DOHH2 (cell line): ENCODE results near the gene MACROD2.

Experiments
- H3F3A ChIP-seq: fragments of 200-600 bp; sonication (generic), shearing (Covaris generic); 2 replicates; pipeline ENCODE4 v1.6.0; 2016; ENCODE audit warnings: antibody characterized with exemption, mild to moderate bottlenecking; ENCODE audit not compliant: control insufficient read depth, insufficient read depth
- H3K27ac ChIP-seq: fragments of 200-600 bp; sonication (generic); 2 replicates; pipeline ENCODE4 v1.5.1; 2014; ENCODE audit warnings: low read depth, mild to moderate bottlenecking, low read length, moderate library complexity
- H3K27me3 ChIP-seq: fragments of 200-600 bp; sonication (generic); 2 replicates; pipeline ENCODE4 v1.6.1; 2014; ENCODE audit warnings: mild to moderate bottlenecking, low read length, mixed read lengths; ENCODE audit not compliant: control insufficient read depth
- H3K36me3 ChIP-seq: fragments of 200-600 bp; sonication (generic); 2 replicates; pipeline ENCODE4 v1.6.1; 2014; ENCODE audit warnings: mild to moderate bottlenecking, low read length, moderate library complexity, mixed read lengths; ENCODE audit not compliant: control insufficient read depth
- H3K4me1 ChIP-seq: fragments of 200-600 bp; sonication (generic); 2 replicates; pipeline ENCODE4 v1.6.1; 2014; ENCODE audit warnings: mild to moderate bottlenecking, low read length, mixed read lengths; ENCODE audit not compliant: control insufficient read depth
- H3K4me2 ChIP-seq: fragments of 200-600 bp; sonication (generic); 2 replicates; pipeline ENCODE4 v1.6.0; 2014; ENCODE audit warnings: mild to moderate bottlenecking, low read length, moderate library complexity
- H3K4me3 ChIP-seq: fragments of 200-600 bp; sonication (generic); 2 replicates; pipeline ENCODE4 v1.5.1; 2014; ENCODE audit warnings: mild to moderate bottlenecking, low read length, mixed read lengths
- H3K79me2 ChIP-seq: fragments of 200-600 bp; sonication (generic); 2 replicates; pipeline ENCODE4 v1.6.1; 2014; ENCODE audit warnings: mild to moderate bottlenecking, low read length, mixed read lengths; ENCODE audit not compliant: control insufficient read depth
- H3K9me2 ChIP-seq: fragments of 200-600 bp; sonication (generic); replicated peaks from 2 replicates; pipeline ENCODE4 v1.6.1; 2014; ENCODE audit warnings: mild to moderate bottlenecking, low read length, mixed read lengths; ENCODE audit not compliant: control insufficient read depth
- H3K9me3 ChIP-seq: fragments of 200-600 bp; sonication (generic); 2 replicates; pipeline ENCODE4 v1.6.1; 2014; ENCODE audit warnings: antibody characterized with exemption, low read length, mixed read lengths; ENCODE audit not compliant: control insufficient read depth, insufficient read depth
- H4K20me1 ChIP-seq: fragments of 200-600 bp; sonication (generic); 2 replicates; pipeline ENCODE4 v1.6.0; 2014; ENCODE audit warnings: low read depth, mild to moderate bottlenecking, antibody characterized with exemption, low read length, moderate library complexity; ENCODE audit not compliant: control insufficient read depth, insufficient read depth
- EZH2phosphoT487 ChIP-seq: fragments of 200-600 bp; sonication (generic); IDR thresholded peaks from 2 replicates; pipeline ENCODE4 v1.6.1; 2017; ENCODE audit warnings: borderline replicate concordance, mild to moderate bottlenecking, antibody characterized with exemption, low read length, moderate library complexity, mixed read lengths
- TF ChIP-seq, protein P1 (sequence below): fragments of 200-600 bp; sonication (generic); IDR thresholded peaks from one replicate; pipeline ENCODE4 v1.5.1; 2014; ENCODE audit warnings: antibody characterized with exemption, mild to moderate bottlenecking, low read depth, low read length; ENCODE audit not compliant: poor library complexity, severe bottlenecking

The MACROD2 gene

DNA sequence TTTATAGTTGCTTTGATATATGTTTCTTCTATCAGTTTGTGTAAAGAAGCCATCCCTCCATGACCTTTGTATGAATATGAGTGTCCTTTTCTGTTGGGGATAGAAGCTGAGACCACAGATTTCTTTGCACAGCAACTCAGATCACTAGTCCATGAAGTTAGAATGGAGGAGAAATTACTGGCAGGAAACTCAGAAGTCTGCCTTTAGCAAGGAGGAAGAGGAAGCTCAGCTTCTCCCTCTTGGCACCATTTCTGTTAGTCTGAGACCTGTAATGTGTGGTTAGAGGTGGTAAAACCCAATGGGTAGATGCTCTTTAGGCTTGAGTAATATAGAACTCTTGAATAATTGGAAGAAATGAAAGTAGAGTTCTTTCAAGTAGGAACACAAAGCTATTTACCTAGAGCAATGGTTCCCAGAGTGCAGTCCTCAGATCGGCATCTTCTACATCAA is 1337.4 kb downstream of the MACROD2 start:
- no peaks in the 10 kb centered on the region for H3F3A ChIP-seq
- TF ChIP-seq, protein P1, sequence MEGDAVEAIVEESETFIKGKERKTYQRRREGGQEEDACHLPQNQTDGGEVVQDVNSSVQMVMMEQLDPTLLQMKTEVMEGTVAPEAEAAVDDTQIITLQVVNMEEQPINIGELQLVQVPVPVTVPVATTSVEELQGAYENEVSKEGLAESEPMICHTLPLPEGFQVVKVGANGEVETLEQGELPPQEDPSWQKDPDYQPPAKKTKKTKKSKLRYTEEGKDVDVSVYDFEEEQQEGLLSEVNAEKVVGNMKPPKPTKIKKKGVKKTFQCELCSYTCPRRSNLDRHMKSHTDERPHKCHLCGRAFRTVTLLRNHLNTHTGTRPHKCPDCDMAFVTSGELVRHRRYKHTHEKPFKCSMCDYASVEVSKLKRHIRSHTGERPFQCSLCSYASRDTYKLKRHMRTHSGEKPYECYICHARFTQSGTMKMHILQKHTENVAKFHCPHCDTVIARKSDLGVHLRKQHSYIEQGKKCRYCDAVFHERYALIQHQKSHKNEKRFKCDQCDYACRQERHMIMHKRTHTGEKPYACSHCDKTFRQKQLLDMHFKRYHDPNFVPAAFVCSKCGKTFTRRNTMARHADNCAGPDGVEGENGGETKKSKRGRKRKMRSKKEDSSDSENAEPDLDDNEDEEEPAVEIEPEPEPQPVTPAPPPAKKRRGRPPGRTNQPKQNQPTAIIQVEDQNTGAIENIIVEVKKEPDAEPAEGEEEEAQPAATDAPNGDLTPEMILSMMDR = no peak
- no peak for TF ChIP-seq EZH2phosphoT487

GRCh38 chr20:15333170-15333569 is 1337.9 kb downstream of the MACROD2 start:
- H3F3A ChIP-seq = no peaks in the 10 kb centered on the region
- no peaks in the 10 kb centered on the region for H3K36me3 ChIP-seq
- H3K4me2 ChIP-seq = peak overlapping the region; percentile 31
- H3K4me3 ChIP-seq = no peak overlapping the region
- no peaks in the 10 kb centered on the region for H3K79me2 ChIP-seq
- no peak for TF ChIP-seq EZH2phosphoT487
- TF ChIP-seq, protein P1 = no peak
- peaks cover 9% of the 10 kb centered on the region for H3K4me1 ChIP-seq
- no peaks in the 10 kb centered on the region for H3K9me2 ChIP-seq
- no peaks in the 10 kb centered on the region for H3K27me3 ChIP-seq
- no peak overlapping the region for H3K27ac ChIP-seq
- H4K20me1 ChIP-seq = no peaks in the 10 kb centered on the region
- H3K9me3 ChIP-seq = no peaks in the 10 kb centered on the region

More for the DNA sequence above, 1337.4 kb downstream of the MACROD2 start:
- Histone ChIP-seq H3K4me1 (peaks cover 9% of the 10 kb centered on the region), H3K4me3 (no peak overlapping the region), H3K36me3 (no peaks in the 10 kb centered on the region), H3K79me2 (no peaks in the 10 kb centered on the region), H3K9me3 (no peaks in the 10 kb centered on the region), H3K27ac (no peak overlapping the region), H3K9me2 (no peaks in the 10 kb centered on the region), H3K27me3 (no peaks in the 10 kb centered on the region), H4K20me1 (no peaks in the 10 kb centered on the region), H3K4me2 (peak overlapping the region; percentile 31)

DNA sequence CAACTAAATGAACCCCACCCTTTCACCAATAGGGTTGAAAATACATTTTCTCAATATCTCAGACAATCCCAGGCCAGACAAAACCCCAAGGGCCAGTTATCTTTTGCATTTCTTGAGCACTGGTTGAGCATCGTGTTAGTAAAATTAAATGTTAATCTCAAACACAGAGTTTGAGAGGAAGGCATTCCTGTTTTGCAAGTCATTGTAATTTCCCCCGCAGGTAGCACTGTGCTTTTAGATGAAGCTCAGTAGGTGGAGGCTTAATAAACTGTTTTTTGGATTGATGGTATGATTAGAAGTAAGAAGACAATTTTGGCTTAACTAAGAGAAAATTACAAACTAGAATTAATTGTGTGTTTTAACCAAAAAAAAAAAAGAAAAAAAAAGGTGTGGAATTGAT is 1340.7 kb downstream of the MACROD2 start:
- H3K4me1 ChIP-seq = peaks cover 9% of the 10 kb centered on the region
- H3K27ac ChIP-seq = no peak overlapping the region
- no peaks in the 10 kb centered on the region for H3K9me3 ChIP-seq
- H3K27me3 ChIP-seq = no peaks in the 10 kb centered on the region
- H3K79me2 ChIP-seq = no peaks in the 10 kb centered on the region
- no peaks in the 10 kb centered on the region for H3K36me3 ChIP-seq
- TF ChIP-seq, protein P1 = no peak
- TF ChIP-seq EZH2phosphoT487 = no peak
- no peak overlapping the region for H3K4me2 ChIP-seq
- H3K9me2 ChIP-seq = no peaks in the 10 kb centered on the region
- H4K20me1 ChIP-seq = no peaks in the 10 kb centered on the region
- no peaks in the 10 kb centered on the region for H3F3A ChIP-seq
- no peak overlapping the region for H3K4me3 ChIP-seq
